ENCODE data around the gene FOXP1. TPM values are rescaled to one million over a fixed set of nuclear protein-coding genes. Genes with fewer than 3 reads are reported as not detected.

The FOXP1 gene
- total RNA-seq, 1 experiment from 2014 or later, result 2.9 TPM

DNA sequence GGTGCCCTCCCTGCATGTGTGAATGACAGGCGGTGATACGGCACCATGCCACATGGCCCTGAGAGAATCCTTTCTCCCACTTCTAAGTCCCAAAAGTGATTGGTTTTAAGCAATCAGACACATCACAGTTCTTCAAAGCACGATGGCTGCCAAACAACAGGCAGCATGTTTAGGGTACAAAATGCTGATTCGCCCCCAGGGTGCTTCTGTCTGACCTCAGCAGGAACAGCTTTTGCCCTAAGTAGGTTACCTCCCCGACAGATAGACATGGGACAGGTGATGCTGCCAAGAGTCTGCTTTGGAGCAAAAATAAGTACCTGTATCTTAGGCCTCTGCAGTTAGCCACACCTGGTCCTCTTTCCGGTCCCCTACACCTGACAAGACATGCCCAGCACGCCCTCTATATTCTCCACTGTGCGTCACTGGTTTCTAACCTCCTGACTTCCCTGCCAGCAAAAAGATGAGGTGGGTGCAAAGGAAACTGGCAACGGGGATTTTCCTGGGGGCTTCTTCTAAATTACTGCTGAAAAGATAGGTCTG is 549.8 kb downstream of the FOXP1 start:
- BruUV-seq (replicated peaks), result no TSS peak
- DNase-seq (ENCODE audit: low read depth, low spot score), result no peak
- CTCF ChIA-PET, result no interaction called here
- TF ChIP-seq, protein P1, sequence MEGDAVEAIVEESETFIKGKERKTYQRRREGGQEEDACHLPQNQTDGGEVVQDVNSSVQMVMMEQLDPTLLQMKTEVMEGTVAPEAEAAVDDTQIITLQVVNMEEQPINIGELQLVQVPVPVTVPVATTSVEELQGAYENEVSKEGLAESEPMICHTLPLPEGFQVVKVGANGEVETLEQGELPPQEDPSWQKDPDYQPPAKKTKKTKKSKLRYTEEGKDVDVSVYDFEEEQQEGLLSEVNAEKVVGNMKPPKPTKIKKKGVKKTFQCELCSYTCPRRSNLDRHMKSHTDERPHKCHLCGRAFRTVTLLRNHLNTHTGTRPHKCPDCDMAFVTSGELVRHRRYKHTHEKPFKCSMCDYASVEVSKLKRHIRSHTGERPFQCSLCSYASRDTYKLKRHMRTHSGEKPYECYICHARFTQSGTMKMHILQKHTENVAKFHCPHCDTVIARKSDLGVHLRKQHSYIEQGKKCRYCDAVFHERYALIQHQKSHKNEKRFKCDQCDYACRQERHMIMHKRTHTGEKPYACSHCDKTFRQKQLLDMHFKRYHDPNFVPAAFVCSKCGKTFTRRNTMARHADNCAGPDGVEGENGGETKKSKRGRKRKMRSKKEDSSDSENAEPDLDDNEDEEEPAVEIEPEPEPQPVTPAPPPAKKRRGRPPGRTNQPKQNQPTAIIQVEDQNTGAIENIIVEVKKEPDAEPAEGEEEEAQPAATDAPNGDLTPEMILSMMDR (IDR thresholded peaks at IDR 0.05), result no peak
- TF ChIP-seq, protein P2, sequence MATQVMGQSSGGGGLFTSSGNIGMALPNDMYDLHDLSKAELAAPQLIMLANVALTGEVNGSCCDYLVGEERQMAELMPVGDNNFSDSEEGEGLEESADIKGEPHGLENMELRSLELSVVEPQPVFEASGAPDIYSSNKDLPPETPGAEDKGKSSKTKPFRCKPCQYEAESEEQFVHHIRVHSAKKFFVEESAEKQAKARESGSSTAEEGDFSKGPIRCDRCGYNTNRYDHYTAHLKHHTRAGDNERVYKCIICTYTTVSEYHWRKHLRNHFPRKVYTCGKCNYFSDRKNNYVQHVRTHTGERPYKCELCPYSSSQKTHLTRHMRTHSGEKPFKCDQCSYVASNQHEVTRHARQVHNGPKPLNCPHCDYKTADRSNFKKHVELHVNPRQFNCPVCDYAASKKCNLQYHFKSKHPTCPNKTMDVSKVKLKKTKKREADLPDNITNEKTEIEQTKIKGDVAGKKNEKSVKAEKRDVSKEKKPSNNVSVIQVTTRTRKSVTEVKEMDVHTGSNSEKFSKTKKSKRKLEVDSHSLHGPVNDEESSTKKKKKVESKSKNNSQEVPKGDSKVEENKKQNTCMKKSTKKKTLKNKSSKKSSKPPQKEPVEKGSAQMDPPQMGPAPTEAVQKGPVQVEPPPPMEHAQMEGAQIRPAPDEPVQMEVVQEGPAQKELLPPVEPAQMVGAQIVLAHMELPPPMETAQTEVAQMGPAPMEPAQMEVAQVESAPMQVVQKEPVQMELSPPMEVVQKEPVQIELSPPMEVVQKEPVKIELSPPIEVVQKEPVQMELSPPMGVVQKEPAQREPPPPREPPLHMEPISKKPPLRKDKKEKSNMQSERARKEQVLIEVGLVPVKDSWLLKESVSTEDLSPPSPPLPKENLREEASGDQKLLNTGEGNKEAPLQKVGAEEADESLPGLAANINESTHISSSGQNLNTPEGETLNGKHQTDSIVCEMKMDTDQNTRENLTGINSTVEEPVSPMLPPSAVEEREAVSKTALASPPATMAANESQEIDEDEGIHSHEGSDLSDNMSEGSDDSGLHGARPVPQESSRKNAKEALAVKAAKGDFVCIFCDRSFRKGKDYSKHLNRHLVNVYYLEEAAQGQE (IDR thresholded peaks at IDR 0.05; ENCODE audit: insufficient read depth in 1 of 2, low read depth in 2 of 2, low read length in 1 of 2), result no peak
- TF ChIP-seq TCF7L2 (IDR thresholded peaks at IDR 0.05; ENCODE audit: low read depth, low read length) (no peak), POLR2AphosphoS5 (IDR thresholded peaks at IDR 0.05; ENCODE audit: low read depth, low read length) (no peak), SIN3A (IDR thresholded peaks at IDR 0.05; ENCODE audit: borderline replicate concordance, insufficient read depth, low read depth, low read length) (no peak)
- in situ Hi-C loops (cut with HindIII; ENCODE audit: low pct_unique_long_range_greater_than_20kb, low sequenced_read_pairs) (no loop called here), intact Hi-C loops (cut with micrococcal nuclease; ENCODE audit: unreplicated experiment) (no loop called here)
- Histone ChIP-seq H3K4me1 (ENCODE audit: control insufficient read depth, insufficient read depth, low read length) (no peaks in the 10 kb centered on the region), H3K27me3 (ENCODE audit: control insufficient read depth, insufficient read depth, low read length) (no peaks in the 10 kb centered on the region), H3K27ac (ENCODE audit: low read length) (no peak overlapping the region), H3K9me3 (ENCODE audit: control insufficient read depth, insufficient read depth, low read depth, low read length) (no peaks in the 10 kb centered on the region), H3K36me3 (ENCODE audit: control insufficient read depth, insufficient read depth, low read length) (no peaks in the 10 kb centered on the region), H3K4me3 (ENCODE audit: low read depth in 2 of 2, low read length in 2 of 2) (no peak overlapping the region)
- ATAC-seq, result no peak
- POLR2A ChIA-PET, result no interaction called here

DNA sequence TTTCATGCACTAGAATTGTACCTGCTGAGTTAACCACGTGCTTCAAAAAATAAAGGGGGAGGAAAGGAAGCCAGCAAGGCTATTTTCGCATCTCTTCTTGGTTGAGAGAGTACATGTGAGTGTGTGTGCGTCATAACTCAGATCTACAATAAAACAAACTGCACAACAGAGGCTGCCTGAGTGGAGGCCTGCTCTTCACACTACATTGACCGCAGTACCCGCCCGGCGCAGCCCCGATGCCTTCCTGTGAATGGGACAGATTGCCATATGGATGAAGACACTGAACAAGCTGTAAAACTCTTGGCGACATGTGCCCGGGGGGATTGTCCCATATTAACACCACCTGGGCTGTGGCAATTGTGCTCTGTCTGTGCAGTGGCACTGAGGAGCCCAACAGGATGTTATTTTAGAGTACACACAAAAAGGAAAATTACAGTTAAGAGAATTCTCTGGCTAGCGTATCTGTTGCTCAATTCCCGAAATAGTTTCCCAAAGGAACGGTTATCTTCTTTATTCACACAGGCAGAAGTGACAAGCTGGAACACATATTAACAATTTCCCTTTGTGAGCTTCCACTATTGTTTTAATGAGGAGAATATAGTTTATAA is 551.5 kb downstream of the FOXP1 start:
- in situ Hi-C loops (cut with HindIII; ENCODE audit: low pct_unique_long_range_greater_than_20kb, low sequenced_read_pairs), result no loop called here
- H3K4me1 ChIP-seq (ENCODE audit: control insufficient read depth, insufficient read depth, low read length), result no peaks in the 10 kb centered on the region
- H3K4me3 ChIP-seq (ENCODE audit: low read depth in 2 of 2, low read length in 2 of 2), result no peak overlapping the region
- no peaks in the 10 kb centered on the region for H3K9me3 ChIP-seq (ENCODE audit: control insufficient read depth, insufficient read depth, low read depth, low read length)
- H3K36me3 ChIP-seq (ENCODE audit: control insufficient read depth, insufficient read depth, low read length), result no peaks in the 10 kb centered on the region
- H3K27me3 ChIP-seq (ENCODE audit: control insufficient read depth, insufficient read depth, low read length), result no peaks in the 10 kb centered on the region
- ChIA-PET CTCF (no interaction called here), POLR2A (no interaction called here)
- H3K27ac ChIP-seq (ENCODE audit: low read length), result no peak overlapping the region
- TF ChIP-seq, protein P1 (IDR thresholded peaks at IDR 0.05), result no peak
- TF ChIP-seq SIN3A (IDR thresholded peaks at IDR 0.05; ENCODE audit: borderline replicate concordance, insufficient read depth, low read depth, low read length) (no peak), POLR2AphosphoS5 (IDR thresholded peaks at IDR 0.05; ENCODE audit: low read depth, low read length) (no peak), TCF7L2 (IDR thresholded peaks at IDR 0.05; ENCODE audit: low read depth, low read length) (no peak)
- TF ChIP-seq, protein P2 (IDR thresholded peaks at IDR 0.05; ENCODE audit: insufficient read depth in 1 of 2, low read depth in 2 of 2, low read length in 1 of 2), result no peak
- DNase-seq (ENCODE audit: low read depth, low spot score) (no peak), ATAC-seq (no peak)
- no TSS peak for BruUV-seq (replicated peaks)
- intact Hi-C loops (cut with micrococcal nuclease; ENCODE audit: unreplicated experiment), result no loop called here

Measured in Panc1 (cell line).